GM12872 (cell line): ENCODE measurements around the gene PRR5L.

ENCODE experiments used
- CTCF ChIP-seq: IDR thresholded peaks from 3 replicates; pipeline ENCODE4 v1.5.1; 2011; ENCODE audit warnings: low read depth, mild to moderate bottlenecking, low read length, moderate library complexity; ENCODE audit not compliant: insufficient read depth

The PRR5L gene

GRCh38 chr11:36394056-36394455 lies 98.0 kb downstream of the PRR5L start:
- no peak for TF ChIP-seq CTCF

DNA sequence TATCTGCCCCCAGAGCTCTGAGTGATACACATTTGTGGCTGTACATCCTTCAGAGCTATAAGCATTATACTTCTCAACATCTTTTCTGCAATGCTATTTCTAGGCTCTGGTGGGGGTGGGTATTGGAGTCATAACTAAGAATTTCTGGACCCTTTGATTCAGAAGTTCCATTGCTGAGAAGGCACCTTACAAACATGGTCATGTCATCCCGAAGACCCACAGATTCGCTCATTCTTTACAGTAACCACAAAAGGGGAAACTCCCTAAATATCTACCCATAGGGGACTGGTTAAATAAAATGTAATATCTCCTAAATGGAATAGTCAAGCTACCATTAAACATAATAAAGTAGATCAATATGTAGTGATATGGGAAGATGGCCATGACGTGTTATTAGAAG lies 98.8 kb downstream of the PRR5L start:
- TF ChIP-seq CTCF: no peak

DNA sequence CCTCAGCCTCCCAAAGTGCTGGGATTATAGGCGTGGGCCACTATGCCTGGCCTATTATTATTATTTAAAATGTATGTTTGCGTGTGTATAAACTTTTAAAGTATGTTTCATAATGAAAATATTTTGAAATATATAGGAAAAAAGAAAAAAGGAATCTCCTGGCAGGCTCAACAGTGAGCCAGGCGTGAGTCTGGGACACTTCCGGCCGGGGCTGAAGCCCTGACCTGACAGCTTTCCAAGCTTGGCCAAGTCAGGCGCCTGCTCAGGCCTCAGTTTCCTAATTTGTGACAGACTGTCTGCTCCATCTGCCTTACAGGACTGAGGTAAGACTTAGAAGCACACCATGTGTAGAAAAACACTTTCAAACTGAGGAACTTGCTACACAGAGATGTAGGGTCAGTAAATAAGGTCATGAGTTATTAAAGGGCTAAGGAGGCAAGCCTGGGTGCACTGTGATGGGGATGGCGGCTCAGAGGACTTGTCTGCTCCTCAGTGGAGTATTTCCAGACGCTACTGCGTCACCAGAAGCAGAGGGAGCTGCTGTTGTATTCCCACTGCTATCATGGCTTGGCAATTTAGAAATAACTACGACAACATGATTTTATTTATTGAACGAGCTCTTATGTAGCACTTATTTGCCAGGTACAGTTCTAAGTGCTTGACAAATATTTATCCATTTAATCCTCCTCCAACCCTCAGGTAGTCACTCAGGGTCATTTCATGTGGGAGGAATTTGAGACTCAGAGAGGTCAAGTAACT lies 100.1 kb downstream of the PRR5L start:
- TF ChIP-seq CTCF: no peak

DNA sequence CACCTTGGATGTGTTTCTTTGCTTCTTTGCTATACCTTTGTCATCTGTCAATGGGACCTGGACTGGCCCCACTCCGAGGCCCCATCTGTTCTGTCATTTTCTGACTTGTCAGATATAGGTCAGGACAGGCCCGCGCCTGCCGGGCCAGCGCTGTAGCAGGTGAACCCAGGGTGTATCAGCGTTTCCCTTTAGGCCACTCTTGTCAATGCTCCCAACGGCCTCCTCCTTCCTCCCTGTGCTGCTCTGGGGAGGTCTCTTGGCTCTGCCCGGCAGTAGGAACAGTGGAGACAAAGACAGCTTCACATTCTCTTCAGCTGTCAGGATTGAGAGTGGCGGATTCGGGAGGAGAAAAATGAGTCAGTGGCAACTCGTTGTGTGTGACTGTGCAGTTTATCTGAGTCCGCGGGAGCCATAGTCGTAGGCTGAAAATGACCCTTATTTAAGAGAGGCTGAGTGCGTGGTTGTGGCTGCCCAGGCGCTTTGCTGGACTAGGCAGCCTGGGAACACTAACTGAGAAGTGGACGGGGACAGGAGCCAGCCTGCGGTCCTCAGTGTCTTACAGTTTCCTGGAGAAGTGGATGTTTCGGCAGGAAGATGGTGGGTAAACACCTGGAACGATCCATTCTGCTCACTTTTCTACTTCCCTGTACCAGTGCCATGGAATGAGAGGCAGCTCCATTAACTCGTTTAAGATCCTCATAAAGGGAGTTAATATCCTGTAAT lies 102.3 kb downstream of the PRR5L start:
- TF ChIP-seq CTCF: no peak

- no peak for TF ChIP-seq CTCF
These were observed 103.1 kb downstream of the PRR5L start for GRCh38 chr11:36399236-36399635.

- no peak for TF ChIP-seq CTCF
These were observed 103.7 kb downstream of the PRR5L start for GRCh38 chr11:36399745-36400144.

GRCh38 chr11:36400766-36401455 lies 104.8 kb downstream of the PRR5L start:
- TF ChIP-seq CTCF: no peak
